Body of pancreas (tissue), 4 donors: Measurements from ENCODE around the gene ASAP3. TPM values are rescaled to one million over a fixed set of nuclear protein-coding genes. Genes with fewer than 3 reads are reported as not detected.

Experiments used
- ATAC-seq: fragments of 150-250 bp; one replicate; pipeline ENCODE4 v1.9.1; 2016
- DNase-seq, 4 donors: peaks; one replicate each; pipeline ENCODE4 v3.0.0-alpha.2; 2019
- H3K27ac ChIP-seq, 4 donors: fragments of 200-600 bp; sonication (generic); 1 replicate in 3 of 4; 2 replicates in 1 of 4; pipeline versions ENCODE4 v1.5.1 to v1.6.1; 2016 to 2019; ENCODE audit warnings: mild to moderate bottlenecking in 1 of 4, mixed read lengths in 1 of 4, moderate library complexity in 1 of 4
- H3K27me3 ChIP-seq, 2 donors: fragments of 200-600 bp; sonication (generic); one replicate each; pipeline ENCODE4 v1.6.0; 2016; ENCODE audit warnings: mild to moderate bottlenecking in 1 of 2
- H3K36me3 ChIP-seq, 2 donors: fragments of 200-600 bp; sonication (generic); replicated peaks in 1 of 2; 2 replicates each; pipeline ENCODE4 v1.5.1; 2016; ENCODE audit warnings: low read depth in 2 of 2; ENCODE audit not compliant: insufficient read depth in 1 of 2
- H3K4me1 ChIP-seq: fragments of 200-600 bp; sonication (generic); one replicate; pipeline ENCODE4 v1.6.0; 2016
- H3K4me3 ChIP-seq, 2 donors: fragments of 200-600 bp; sonication (generic); 1 replicate in 1 of 2; 2 replicates in 1 of 2; pipeline ENCODE4 v1.5.1; 2016 to 2019
- H3K9me3 ChIP-seq, 3 donors: fragments of 200-600 bp; sonication (generic); 1 replicate in 2 of 3; 2 replicates in 1 of 3; pipeline ENCODE4 v1.5.1; 2016
- POLR2A ChIP-seq, 3 donors: fragments of 450-650 bp; IDR thresholded peaks; one replicate each; pipeline ENCODE4 v1.6.1; 2016; ENCODE audit warnings: antibody characterized with exemption in 3 of 3, mild to moderate bottlenecking in 2 of 3
- WGBS, 2 donors: methylation state at CpG; one replicate each; pipeline ENCODE4 v1.1.5; 2017; 5-methylcytosine and 5-hydroxymethylcytosine counted together
- intact Hi-C: fragments of 100-400 bp; cut with DNase I; formaldehyde crosslinking; loops from one replicate; pipeline ENCODE4 v1.15.1; 2023
- total RNA-seq, 2 donors: library from RNA; depleted of rRNA; stranded (reverse); fragments of >200 nt; gene quantifications; one replicate each; pipeline ENCODE4 v1.1.0, GENCODE V29; 2016
- TF ChIP-seq, protein P1 (sequence below), 7 experiments: fragments of 450-650 bp in 4 of 7; fragments of 200-600 bp in 3 of 7; sonication (generic) in 3 of 7; IDR thresholded peaks; one replicate each; pipeline ENCODE4 v1.5.1; 2016 to 2019; ENCODE audit warnings: antibody characterized with exemption in 7 of 7

ASAP3 gene
- total RNA-seq, 2 donors from 2014 or later = 27.4 to 39.4 TPM

DNA sequence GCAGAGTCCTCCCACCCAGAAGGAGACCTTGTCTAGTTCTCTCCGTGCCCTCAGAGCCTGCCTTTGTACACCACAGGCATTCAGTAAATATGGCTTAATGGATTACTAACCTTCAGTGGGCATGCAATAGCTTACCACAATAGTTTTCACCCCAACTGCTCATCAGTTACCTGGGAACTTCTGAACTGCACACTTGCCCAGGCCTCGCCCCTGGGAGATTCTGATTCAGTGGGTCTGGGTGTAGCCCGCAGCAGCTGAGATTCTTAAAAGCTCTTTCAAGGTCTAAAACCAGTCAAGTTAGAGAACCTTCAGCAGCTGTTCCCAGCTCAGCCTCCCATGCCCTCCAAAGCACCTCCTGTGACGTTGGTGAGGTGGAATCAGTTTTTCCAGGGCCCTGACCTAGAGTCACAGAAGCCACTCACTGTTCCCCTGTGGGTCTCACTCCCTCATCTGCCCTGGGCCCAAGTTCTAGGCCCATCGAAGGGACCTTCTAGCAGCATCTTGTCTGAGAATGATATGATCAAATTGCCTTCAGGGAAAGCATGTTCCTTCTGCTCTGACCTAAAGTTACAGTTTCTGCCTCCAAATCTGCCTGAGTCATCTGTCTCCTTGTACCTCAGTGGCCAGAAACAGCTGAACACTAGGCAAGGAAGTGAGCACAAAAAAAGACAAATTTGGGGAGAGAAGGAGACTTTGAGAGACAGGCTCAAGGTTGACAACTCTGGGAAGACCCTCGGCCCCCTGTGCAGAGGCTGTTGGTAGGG lies 10.8 kb downstream of the ASAP3 start:
- H3K27ac ChIP-seq = peak overlapping the region in 2 of 4 donors; percentile 3 to 32
- intact Hi-C loops = no loop called here

DNA sequence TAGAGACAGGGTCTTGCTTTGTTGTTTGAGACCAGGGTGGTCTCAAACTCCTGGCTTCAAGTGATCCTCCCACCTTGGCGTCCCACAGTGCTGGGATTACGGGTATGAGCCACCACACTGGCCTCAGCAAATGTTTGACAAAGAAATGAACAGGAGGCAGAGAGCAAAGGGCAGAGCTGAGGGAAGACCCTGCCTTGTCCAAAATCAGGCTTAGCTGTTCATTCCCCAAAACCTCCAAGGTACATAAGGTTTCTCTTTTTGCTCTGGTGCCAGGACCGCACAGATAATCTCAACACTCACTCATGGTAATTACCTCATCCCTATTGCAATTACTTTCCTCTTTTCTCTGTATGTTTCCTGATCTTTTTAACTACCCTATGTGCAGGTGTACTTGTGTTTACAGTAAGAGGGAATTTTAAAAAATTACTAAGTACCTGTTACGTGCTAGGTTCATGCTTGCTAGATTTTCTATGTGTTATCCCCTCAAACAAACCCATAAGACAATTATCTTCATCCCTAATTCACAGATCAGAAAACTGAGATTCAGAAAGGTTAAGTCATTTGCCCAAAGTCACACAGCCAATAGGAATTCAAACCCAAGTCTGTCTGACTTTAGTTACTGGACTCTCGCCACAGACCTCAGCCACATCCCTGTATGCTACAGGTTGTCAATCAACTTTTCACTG lies 11.5 kb downstream of the ASAP3 start:
- Histone ChIP-seq H3K36me3 (no peaks in the 10 kb centered on the region), H3K9me3 (no peaks in the 10 kb centered on the region), H3K27ac (peak overlapping the region in 2 of 4 donors; percentile 3 to 32), H3K4me1 (peaks cover 25% of the 10 kb centered on the region), H3K4me3 (no peak overlapping the region), H3K27me3 (no peaks in the 10 kb centered on the region)
- DNase-seq = no peak
- TF ChIP-seq, protein P1, sequence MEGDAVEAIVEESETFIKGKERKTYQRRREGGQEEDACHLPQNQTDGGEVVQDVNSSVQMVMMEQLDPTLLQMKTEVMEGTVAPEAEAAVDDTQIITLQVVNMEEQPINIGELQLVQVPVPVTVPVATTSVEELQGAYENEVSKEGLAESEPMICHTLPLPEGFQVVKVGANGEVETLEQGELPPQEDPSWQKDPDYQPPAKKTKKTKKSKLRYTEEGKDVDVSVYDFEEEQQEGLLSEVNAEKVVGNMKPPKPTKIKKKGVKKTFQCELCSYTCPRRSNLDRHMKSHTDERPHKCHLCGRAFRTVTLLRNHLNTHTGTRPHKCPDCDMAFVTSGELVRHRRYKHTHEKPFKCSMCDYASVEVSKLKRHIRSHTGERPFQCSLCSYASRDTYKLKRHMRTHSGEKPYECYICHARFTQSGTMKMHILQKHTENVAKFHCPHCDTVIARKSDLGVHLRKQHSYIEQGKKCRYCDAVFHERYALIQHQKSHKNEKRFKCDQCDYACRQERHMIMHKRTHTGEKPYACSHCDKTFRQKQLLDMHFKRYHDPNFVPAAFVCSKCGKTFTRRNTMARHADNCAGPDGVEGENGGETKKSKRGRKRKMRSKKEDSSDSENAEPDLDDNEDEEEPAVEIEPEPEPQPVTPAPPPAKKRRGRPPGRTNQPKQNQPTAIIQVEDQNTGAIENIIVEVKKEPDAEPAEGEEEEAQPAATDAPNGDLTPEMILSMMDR (IDR thresholded peaks at IDR 0.05) = no peak
- ATAC-seq = no peak
- intact Hi-C loops = no loop called here
- 91 to 93% methylated on average over 5 of the region's 5 CpGs for whole genome bisulfite sequencing, 2 donors

More for the DNA sequence above, 10.8 kb downstream of the ASAP3 start:
- Histone ChIP-seq H3K9me3 (no peaks in the 10 kb centered on the region), H3K27me3 (no peaks in the 10 kb centered on the region), H3K4me3 (no peak overlapping the region), H3K4me1 (peaks cover 25% of the 10 kb centered on the region), H3K36me3 (no peaks in the 10 kb centered on the region)
- ATAC-seq (no peak), DNase-seq (no peak)
- no peak for TF ChIP-seq POLR2A (IDR thresholded peaks at IDR 0.05)
- TF ChIP-seq, protein P1 (IDR thresholded peaks at IDR 0.05) = no peak
- WGBS, 2 donors = 45 to 51% methylated on average over 6 of the region's 6 CpGs

DNA sequence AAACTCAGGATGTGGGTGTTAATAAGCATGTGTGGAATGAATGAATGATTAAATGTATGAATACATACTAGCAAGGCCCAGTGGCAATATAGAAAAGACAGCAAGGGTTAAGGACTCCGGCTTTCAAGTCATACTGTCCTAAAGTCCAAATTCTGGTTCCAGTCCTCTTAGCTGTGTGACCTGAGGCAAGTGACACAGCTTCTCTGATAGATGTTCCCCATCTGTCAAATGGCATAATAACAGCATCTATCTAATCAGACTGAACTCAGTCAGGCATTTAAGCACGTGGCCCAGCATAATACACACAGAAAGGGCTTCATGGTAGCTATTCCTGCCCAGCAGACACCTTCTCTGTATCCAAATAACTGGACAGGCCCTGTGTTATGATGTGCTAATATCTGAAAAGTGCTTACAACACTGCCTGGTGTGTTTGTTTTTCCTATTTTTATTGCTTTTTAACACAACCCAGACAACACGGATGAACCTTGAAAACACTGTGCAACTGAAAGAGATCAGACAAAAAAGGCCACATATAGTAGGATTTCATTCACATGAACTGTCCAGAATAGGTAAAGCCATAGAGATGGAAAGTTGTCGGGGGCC lies 12.4 kb downstream of the ASAP3 start:
- no peak overlapping the region for H3K4me3 ChIP-seq
- H3K27me3 ChIP-seq = no peaks in the 10 kb centered on the region
- no peaks in the 10 kb centered on the region for H3K9me3 ChIP-seq
- DNase-seq (no peak), ATAC-seq (no peak)
- no peak for TF ChIP-seq POLR2A (IDR thresholded peaks at IDR 0.05)
- TF ChIP-seq, protein P1 (IDR thresholded peaks at IDR 0.05) = no peak
- intact Hi-C loops = no loop called here
- no peaks in the 10 kb centered on the region for H3K36me3 ChIP-seq
- peaks cover 25% of the 10 kb centered on the region for H3K4me1 ChIP-seq
- no peak overlapping the region for H3K27ac ChIP-seq
- WGBS, 2 donors = 68 to 71% methylated on average over 4 of the region's 4 CpGs

DNA sequence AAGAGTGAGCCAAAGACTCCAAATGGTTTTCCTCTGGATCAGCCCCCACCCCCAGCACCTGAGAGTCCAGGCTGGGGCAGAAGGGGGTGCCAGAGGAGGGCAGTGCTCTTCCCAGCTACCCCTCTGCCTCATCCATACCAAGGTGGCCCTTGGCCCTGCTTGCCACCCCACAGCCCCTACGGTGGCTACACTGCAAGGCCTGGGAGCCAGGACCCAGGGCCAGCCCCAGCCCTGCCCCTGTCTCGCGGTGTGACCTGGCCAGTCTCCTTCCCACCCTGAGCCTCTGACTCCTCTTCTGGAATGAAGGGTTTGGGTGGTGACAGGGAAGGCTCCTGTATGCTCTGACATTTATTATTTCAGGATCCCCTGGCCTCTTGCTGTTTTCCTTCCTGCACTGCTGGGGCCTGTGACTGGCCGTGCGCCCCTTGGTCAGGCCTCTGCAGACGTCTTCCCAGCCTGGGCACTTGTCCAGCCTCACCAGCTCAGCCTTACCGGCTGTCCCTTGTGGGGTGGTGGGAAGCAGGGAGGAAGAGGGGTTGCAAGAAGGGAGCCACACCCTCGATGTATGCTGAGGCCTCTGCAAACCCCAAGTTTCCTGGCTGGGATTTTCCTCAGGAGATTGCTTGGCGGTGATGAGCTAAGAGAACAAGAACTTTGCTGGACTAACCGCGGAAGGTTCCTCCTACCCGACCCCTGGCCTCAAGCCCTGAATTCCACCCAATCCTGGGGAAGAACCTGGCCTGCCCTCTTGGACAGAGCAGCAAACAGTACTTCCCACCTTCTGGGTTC lies 13.5 kb downstream of the ASAP3 start:
- peaks cover 24% of the 10 kb centered on the region for H3K4me1 ChIP-seq
- WGBS, 2 donors = 73 to 74% methylated on average over 8 to 12 of the region's 12 CpGs
- H3K4me3 ChIP-seq = no peak overlapping the region
- H3K9me3 ChIP-seq = no peaks in the 10 kb centered on the region
- H3K36me3 ChIP-seq = no peaks in the 10 kb centered on the region
- ATAC-seq (no peak), DNase-seq (peak in 2 of 4 donors; percentile 24 to 29)
- TF ChIP-seq, protein P1 (IDR thresholded peaks at IDR 0.05) = no peak
- no peak for TF ChIP-seq POLR2A (IDR thresholded peaks at IDR 0.05)
- intact Hi-C loops = no loop called here
- H3K27ac ChIP-seq = no peak overlapping the region
- no peaks in the 10 kb centered on the region for H3K27me3 ChIP-seq
